Endothelial cell of umbilical vein (primary cell): Measurements from ENCODE around the gene EFHD2. TPM values are rescaled to one million over a fixed set of nuclear protein-coding genes. Genes with fewer than 3 reads are reported as not detected.

ENCODE experiments used
- BruUV-seq: library from RNA; stranded (reverse); fragments of 400-500 nt; replicated peaks from 2 replicates; lab custom pipeline; 2021; lab: Mats Ljungman, UMichigan
- CTCF ChIA-PET: fragments of 300-600, 350-600 bp; sonication (Branson Sonifier 250); formaldehyde crosslinking; loops from one replicate; lab custom pipeline; 2021; ENCODE audit warnings: antibody characterized with exemption, inconsistent platforms; lab: Charles Lee
- POLR2A ChIA-PET: fragments of 300-600, 350-600 bp; sonication (Branson Sonifier 250); formaldehyde crosslinking; loops from one replicate; lab custom pipeline; 2021; ENCODE audit warnings: antibody characterized with exemption, inconsistent platforms; lab: Charles Lee
- DNase-seq: peaks from one replicate; pipeline ENCODE4 v3.0.0-alpha.2; 2011; ENCODE audit warnings: low read depth, low spot score
- FAIRE-seq: peaks from 2 replicates; lab custom pipeline; 2011; peaks lifted over from hg19 to GRCh38; lab: Jason Lieb, UNC
- H2AFZ ChIP-seq: 2 replicates; pipeline ENCODE4 v1.6.0; 2012; ENCODE audit warnings: low read depth, low read length, control low read depth, inconsistent platforms
- H3K27ac ChIP-seq: 2 replicates; pipeline ENCODE4 v1.5.1; 2011; ENCODE audit warnings: low read depth, mild to moderate bottlenecking, control low read depth, low read length, moderate library complexity; ENCODE audit not compliant: insufficient read depth
- H3K27me3 ChIP-seq, 2 experiments: 2 replicates each; pipeline versions ENCODE4 v1.6.0 to v1.6.1; 2011; ENCODE audit warnings: low read length in 2 of 2, mixed read lengths in 1 of 2; ENCODE audit not compliant: control insufficient read depth in 2 of 2, insufficient read depth in 2 of 2
- H3K36me3 ChIP-seq, 2 experiments: 2 replicates in 1 of 2; 3 replicates in 1 of 2; pipeline ENCODE4 v1.5.1; 2011; ENCODE audit warnings: low read length in 2 of 2, mild to moderate bottlenecking in 1 of 2, moderate library complexity in 1 of 2; ENCODE audit not compliant: control insufficient read depth in 2 of 2, insufficient read depth in 2 of 2; ENCODE audit errors: extremely low read depth in 1 of 2
- H3K4me1 ChIP-seq: 3 replicates; pipeline ENCODE4 v1.5.1; 2011; ENCODE audit warnings: mild to moderate bottlenecking, low read length; ENCODE audit not compliant: control insufficient read depth, insufficient read depth; ENCODE audit errors: extremely low read depth
- H3K4me2 ChIP-seq: 2 replicates; pipeline ENCODE4 v1.6.1; 2011; ENCODE audit warnings: low read length, control low read depth, mixed read lengths; ENCODE audit not compliant: insufficient read depth
- H3K4me3 ChIP-seq, 3 experiments: fragments of 200-600 bp in 1 of 3; sonication (generic), shearing (Covaris generic) in 1 of 3; replicated peaks in 1 of 3; 2 replicates each; pipeline ENCODE4 v1.5.1; 2011 to 2016; ENCODE audit warnings: control low read depth in 3 of 3, low read length in 3 of 3, mild to moderate bottlenecking in 2 of 3, inconsistent platforms in 1 of 3, low read depth in 1 of 3, moderate library complexity in 1 of 3; ENCODE audit not compliant: insufficient read depth in 1 of 3
- H3K79me2 ChIP-seq: 2 replicates; pipeline ENCODE4 v1.6.0; 2012; ENCODE audit warnings: low read length, inconsistent platforms; ENCODE audit not compliant: control insufficient read depth, insufficient read depth
- H3K9ac ChIP-seq: replicated peaks from 2 replicates; pipeline ENCODE3; 2011; ENCODE audit warnings: low read length, control low read depth; ENCODE audit not compliant: insufficient read depth; ENCODE audit errors: extremely low read depth
- H3K9me1 ChIP-seq: replicated peaks from 3 replicates; pipeline ENCODE4 v1.6.0; 2011; ENCODE audit warnings: mild to moderate bottlenecking, low read length; ENCODE audit not compliant: control insufficient read depth, insufficient read depth; ENCODE audit errors: extremely low read depth
- H3K9me3 ChIP-seq: replicated peaks from 2 replicates; pipeline ENCODE4 v1.5.1; 2012; ENCODE audit warnings: low read length, inconsistent platforms; ENCODE audit not compliant: control insufficient read depth, insufficient read depth
- H4K20me1 ChIP-seq: replicated peaks from 2 replicates; pipeline ENCODE3; 2011; ENCODE audit warnings: mild to moderate bottlenecking, low read length; ENCODE audit not compliant: control insufficient read depth, insufficient read depth; ENCODE audit errors: extremely low read depth
- CTCF ChIP-seq, 2 donors: IDR thresholded peaks; 1 replicate in 1 of 2; 2 replicates in 1 of 2; pipeline ENCODE4 v1.5.1; 2011; ENCODE audit warnings: low read length in 2 of 2, mild to moderate bottlenecking in 2 of 2, moderate library complexity in 2 of 2, control low read depth in 1 of 2, inconsistent platforms in 1 of 2, low read depth in 1 of 2; ENCODE audit not compliant: insufficient read depth in 1 of 2; ENCODE audit errors: extremely low read depth in 1 of 2
- EZH2 ChIP-seq: IDR thresholded peaks from 2 replicates; pipeline ENCODE4 v1.6.1; 2012; ENCODE audit warnings: borderline replicate concordance, low read depth, mild to moderate bottlenecking, moderate library complexity, low read length, inconsistent platforms; ENCODE audit not compliant: severe bottlenecking
- FOS ChIP-seq: IDR thresholded peaks from 2 replicates; pipeline ENCODE4 v1.6.1; 2011; ENCODE audit warnings: mild to moderate bottlenecking, low read length, moderate library complexity, borderline replicate concordance; ENCODE audit not compliant: insufficient read depth
- GATA2 ChIP-seq: IDR thresholded peaks from 2 replicates; pipeline ENCODE4 v1.7.0; 2011; ENCODE audit warnings: low read depth, mild to moderate bottlenecking, moderate library complexity, mixed read lengths, low read length; ENCODE audit not compliant: insufficient read length, insufficient read depth
- JUN ChIP-seq: IDR thresholded peaks from 2 replicates; pipeline ENCODE4 v1.6.1; 2011; ENCODE audit warnings: borderline replicate concordance, low read depth; ENCODE audit not compliant: insufficient read length, insufficient read depth
- MAX ChIP-seq: IDR thresholded peaks from 2 replicates; pipeline ENCODE4 v1.6.1; 2011; ENCODE audit not compliant: insufficient read depth, insufficient read length
- MYC ChIP-seq: IDR thresholded peaks from one replicate; pipeline ENCODE4 v1.6.1; 2011; ENCODE audit warnings: mild to moderate bottlenecking, low read depth, low read length
- POLR2A ChIP-seq: IDR thresholded peaks from 2 replicates; pipeline ENCODE4 v1.6.1; 2012; ENCODE audit warnings: low read depth, mild to moderate bottlenecking, control low read depth, low read length
- POLR2AphosphoS5 ChIP-seq: IDR thresholded peaks from 2 replicates; pipeline ENCODE4 v1.6.1; 2012; ENCODE audit warnings: low read depth, mild to moderate bottlenecking, control low read depth, low read length, moderate library complexity; ENCODE audit not compliant: insufficient read depth
- dilution Hi-C: fragments of 300-500 bp; cut with MboI; formaldehyde crosslinking; loops from one replicate; pipeline ENCODE4 v1.15.0; 2019; ENCODE audit warnings: low sequenced_read_pairs; ENCODE audit not compliant: extremely low pct_ligation_motif_present
- intact Hi-C: fragments of 100-400 bp; cut with micrococcal nuclease; formaldehyde crosslinking; loops from one replicate; pipeline ENCODE4 v1.10.0; 2022
- polyA plus RNA-seq, 4 experiments: library from polyadenylated mRNA; depleted of rRNA in 3 of 4; stranded (reverse) in 3 of 4; unstranded in 1 of 4; fragments of >200 nt; gene quantifications; 2 replicates each; pipeline versions ENCODE4 v1.2.1 to v1.2.3, GENCODE V29; 2011 to 2012; ENCODE audit warnings: missing spikeins in 1 of 4
- total RNA-seq: library from RNA; stranded (reverse); gene quantifications from 2 replicates; pipeline ENCODE4 v1.2.3, GENCODE V29; 2021

EFHD2 gene
- total and polyA plus RNA-seq, 2 donors (not counting 3 experiments of a cell fraction or from before 2014, with no cell fraction given): 50.2 to 73.5 TPM

GRCh38 chr1:15459771-15460707 lies 50.4 kb downstream of the EFHD2 start:
- no peaks in the 10 kb centered on the region for H4K20me1 ChIP-seq
- no peaks in the 10 kb centered on the region for H3K27me3 ChIP-seq
- no peak overlapping the region for H2AFZ ChIP-seq
- no peaks in the 10 kb centered on the region for H3K36me3 ChIP-seq
- BruUV-seq: no TSS peak
- no peaks in the 10 kb centered on the region for H3K9me3 ChIP-seq
- dilution Hi-C loops (no loop called here), intact Hi-C loops (no loop called here)
- FAIRE-seq (no peak), DNase-seq (no peak)
- no peak overlapping the region for H3K4me2 ChIP-seq
- H3K79me2 ChIP-seq: no peaks in the 10 kb centered on the region
- ChIA-PET CTCF (interaction anchor here (0.7 kb wide), 1 partner anchor 12 kb away, joined by 5 read pairs; no protein-coding TSS in a partner anchor), POLR2A (no interaction called here)
- no peaks in the 10 kb centered on the region for H3K4me1 ChIP-seq
- H3K9ac ChIP-seq: no peak overlapping the region
- no peak overlapping the region for H3K27ac ChIP-seq
- H3K4me3 ChIP-seq: no peak overlapping the region
- TF ChIP-seq MAX: no peak
- no peak for TF ChIP-seq MYC
- TF ChIP-seq GATA2: no peak
- no peak for TF ChIP-seq POLR2A
- TF ChIP-seq FOS: no peak
- TF ChIP-seq EZH2: no peak
- no peak for TF ChIP-seq CTCF (IDR thresholded peaks at IDR 0.05; ENCODE audit: extremely low read depth in 1 of 2, insufficient read depth in 1 of 2, low read depth in 1 of 2, low read length in 2 of 2)
- no peak for TF ChIP-seq JUN
- no peak for TF ChIP-seq POLR2AphosphoS5
- H3K9me1 ChIP-seq: no peaks in the 10 kb centered on the region
